ENCODE data around the gene PGM1.

Gene PGM1

DNA sequence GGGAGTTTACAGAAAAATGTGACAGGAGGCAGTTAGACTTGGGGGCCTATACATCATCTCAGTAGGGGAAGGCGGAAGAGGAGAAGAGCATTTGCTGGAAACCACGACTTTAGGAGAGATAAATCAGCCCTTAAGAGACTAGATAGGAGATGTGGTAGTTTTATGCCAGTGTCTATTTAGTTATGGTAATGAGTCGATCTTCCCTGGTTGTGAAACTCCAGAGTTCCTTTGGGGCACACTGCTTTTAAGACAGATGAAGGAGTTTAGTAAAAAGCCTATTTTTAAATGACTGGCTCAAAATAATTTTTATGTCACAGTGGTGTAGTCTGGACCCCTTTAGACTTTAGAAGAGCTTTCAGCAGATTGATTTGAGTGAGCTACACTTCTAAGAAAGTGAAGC, 7.8 kb downstream of the PGM1 start:
- no peak for DNase-seq (ENCODE audit: low read depth, low spot score)

DNA sequence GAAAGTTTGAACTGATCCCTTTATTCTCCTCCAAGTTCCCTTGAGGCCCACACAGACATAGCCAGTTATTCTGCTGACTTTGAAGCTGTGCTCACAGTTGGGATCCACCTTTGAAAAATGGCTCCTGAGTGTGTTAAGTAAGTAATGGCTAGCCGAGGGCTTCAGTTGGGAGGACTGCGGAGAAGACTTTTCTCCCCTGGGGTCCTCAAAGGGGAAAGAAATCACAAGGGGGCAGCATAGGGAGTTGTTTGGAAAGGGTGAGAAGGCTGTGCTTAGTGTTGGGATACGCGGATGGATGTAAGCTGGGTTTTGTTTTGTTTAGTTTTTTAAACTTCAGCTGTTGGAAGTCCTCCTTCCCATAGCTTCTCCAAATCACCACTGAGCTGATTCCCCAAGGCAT, 8.3 kb downstream of the PGM1 start:
- no peak for DNase-seq (ENCODE audit: low read depth, low spot score)

DNA sequence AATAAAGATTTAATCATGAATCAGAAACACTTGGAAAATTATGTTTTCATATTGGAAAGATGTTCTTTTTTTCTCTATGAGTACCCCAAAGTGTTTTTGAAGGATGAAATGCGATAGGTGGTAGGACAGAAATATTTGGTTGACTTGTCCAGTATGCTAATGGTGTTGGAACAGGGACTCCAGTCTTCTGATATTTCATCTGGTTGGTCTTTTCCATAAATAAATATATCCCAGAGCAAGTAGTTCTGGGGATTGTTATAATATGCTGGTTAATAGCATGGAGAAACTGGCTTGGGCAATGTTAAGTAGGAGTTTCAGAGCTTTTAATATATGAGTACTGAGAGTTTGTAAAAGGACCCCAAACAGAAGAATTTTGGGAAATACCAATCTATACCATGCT, 8.7 kb downstream of the PGM1 start:
- no peak for DNase-seq (ENCODE audit: low read depth, low spot score)

DNA sequence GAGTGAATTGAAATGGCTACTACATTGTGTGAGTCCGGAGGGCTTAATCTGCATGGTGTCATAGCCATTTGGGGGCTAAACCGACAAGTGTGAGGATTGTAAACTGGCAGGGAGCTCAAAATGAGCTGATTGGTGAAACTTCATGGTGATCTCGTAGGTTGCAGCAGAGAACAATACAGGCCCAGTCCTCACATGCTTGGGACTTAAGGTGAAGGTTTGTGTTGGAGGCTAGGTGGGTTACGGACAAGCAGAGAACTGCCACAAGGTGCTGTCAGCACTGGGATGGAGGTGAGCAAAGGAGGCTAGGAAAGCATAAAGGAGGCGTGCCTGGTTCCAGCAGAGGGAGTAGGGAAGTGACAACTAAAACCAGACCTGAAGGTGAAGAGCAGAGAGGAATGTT, 9.4 kb downstream of the PGM1 start:
- DNase-seq (ENCODE audit: low read depth, low spot score): no peak

DNA sequence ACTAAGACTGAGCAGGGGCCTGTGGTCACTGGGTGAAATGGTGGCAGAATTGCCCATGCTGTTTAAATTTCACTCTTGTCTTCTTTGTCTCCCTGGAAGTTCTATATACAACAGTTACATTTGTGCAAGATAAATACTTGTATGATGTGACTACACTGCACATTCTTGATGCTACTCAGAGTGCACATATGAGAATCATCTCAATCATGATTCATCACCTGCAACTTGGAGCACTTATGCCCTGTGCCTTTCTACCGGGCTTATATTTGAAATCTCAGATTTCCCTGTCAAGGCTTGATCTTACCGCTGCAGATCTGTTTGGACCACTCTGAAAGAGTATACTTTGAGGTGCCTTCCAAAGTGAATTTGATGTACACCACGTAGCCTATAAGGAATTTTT, 10.6 kb downstream of the PGM1 start:
- DNase-seq (ENCODE audit: low read depth, low spot score): no peak

DNA sequence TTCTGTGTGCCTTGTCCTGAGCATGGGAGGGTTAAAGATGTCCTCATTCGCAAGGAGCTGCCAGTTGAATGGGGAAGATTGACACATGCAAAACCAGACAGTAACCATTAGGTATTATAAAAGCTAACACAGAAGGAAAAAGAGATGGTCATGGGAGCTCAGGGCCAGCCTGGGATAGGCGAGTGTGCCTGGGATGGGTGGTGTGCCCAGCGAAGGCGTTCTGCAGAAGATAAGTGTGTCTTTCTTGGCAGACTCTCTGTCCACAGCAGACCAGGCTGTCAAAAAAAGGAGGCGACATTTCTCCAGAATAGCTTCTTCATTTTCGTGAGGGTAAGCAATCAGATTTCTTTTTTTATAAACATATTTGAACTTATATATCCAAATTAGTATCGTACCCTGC, 14.1 kb downstream of the PGM1 start:
- DNase-seq (ENCODE audit: low read depth, low spot score): no peak

DNA sequence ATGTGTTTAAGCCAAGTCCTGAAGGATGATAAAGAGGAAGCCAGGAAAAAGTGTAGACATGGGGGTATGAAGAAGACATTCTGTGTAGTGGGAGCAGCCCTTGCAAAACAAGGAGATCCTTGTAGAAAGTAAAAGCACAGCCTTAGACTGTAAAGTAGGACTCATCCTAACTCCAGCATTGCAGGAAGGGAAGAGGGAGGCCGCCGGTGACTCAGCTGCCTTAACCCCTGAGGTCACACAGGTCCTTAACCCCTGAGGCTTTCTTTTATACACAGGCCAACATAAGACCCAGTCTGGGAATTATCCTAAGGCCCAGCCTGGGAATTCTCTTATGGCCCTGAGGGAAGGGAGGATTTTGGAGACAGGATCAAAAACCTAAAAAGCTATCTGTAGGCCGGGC, 18.0 kb downstream of the PGM1 start:
- no peak for DNase-seq (ENCODE audit: low read depth, low spot score)

DNA sequence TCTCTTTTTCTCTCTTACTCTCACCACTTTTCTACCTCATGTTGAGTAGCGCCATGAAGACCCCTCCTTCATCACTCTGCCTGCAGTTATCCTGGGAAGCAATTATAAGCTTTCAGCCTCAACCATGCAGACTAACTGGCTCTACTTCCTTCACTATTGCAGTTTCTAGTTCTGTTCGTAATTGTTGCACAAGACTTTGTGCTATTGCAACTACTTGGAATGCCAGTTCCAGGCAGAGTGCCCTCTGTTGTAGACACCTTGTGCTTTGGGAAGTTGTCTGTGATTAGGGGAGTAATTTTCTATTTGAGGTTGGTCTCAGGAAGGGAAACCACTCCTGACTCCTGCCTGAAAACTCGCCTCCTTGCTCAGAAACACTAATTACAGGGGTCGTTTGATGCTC, 19.4 kb downstream of the PGM1 start:
- no peak for DNase-seq (ENCODE audit: low read depth, low spot score)

DNA sequence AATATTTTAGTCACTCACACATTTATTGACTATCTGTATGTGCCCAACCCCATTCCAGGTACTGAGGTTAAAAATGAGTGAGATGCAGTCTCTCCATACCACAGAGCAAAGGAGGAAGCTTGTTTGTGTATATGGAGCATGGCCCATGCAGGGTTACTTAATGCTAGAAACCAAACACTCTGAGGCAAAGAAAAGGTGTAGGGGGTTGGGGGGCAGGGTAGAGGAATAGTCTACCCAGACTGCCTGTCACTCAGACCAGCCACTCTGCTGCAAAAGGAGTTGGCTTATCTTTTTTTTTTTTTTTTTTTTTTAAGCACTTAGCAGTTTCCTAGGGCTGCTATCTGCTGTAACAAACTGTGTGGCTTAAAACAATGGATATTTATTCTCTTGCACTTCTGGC, 19.8 kb downstream of the PGM1 start:
- no peak for DNase-seq (ENCODE audit: low read depth, low spot score)

DNA sequence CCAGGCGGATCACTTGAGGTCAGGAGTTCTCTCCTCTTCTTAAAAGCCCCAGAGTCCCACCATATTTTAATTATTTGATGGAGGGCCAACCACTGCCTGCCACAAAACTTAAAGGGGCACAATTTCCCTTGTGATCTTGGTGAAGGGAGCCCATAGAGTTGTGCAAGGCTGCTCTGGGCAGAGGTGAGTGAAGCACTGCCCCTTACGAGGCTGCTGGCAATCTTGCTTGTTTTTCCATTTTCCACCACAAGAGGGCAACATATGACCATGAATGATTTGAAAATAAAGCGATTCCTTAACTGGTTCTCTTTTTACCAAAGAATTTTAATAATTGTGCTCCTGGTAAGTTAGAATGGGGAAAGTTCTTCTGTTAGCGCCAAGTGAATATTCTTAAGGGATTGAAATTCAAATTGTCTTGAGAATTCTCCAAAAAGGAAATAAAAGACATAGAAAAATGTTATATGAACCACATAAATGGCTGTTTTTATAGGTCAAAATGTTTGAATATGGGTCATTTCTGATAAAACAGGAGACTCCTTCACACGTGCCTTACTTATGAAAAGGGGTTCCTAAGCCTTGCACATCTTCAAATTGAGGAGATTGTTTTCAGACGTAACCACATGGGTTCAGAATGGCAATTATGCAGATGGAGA, 22.7 kb downstream of the PGM1 start:
- peak; percentile 60 for DNase-seq (ENCODE audit: low read depth, low spot score)

DNA sequence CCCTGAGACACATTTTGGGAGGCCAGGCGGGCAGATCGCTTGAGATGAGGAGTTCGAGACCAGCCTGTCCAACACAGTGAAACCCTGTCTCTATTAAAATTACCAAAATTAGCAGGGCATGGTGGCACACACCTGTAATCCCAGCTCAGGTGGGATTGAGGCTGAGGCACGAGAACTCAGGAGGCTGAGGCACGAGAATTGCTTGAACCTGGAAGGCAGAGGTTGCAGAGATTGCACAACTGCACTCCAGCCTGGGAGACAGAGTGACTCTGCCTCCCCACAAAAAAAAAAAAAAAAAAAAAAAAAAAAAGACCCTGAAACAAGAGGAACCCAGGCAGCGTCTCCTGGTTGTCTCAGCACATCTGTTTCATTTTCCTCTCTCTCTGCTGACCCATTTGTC, 24.2 kb downstream of the PGM1 start:
- DNase-seq (ENCODE audit: low read depth, low spot score): no peak

DNA sequence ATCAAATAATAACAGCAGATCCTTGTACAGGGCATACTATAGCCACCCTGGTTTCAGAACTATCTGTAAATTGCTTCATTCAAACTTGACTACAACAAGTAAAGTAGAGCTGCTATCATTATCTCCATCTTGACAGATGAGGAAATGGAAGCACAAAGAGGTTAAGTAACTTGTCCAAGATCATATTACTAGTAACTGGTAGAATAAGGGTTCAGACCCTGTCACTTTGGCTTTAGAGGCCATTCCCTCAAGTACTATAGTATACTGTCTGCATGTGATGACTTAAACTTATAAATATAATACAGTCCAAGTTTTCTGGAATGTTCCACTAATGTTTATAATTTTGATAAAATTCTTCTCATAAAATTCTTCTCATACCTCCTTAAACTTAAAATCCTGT, 24.8 kb downstream of the PGM1 start:
- DNase-seq (ENCODE audit: low read depth, low spot score): no peak

DNA sequence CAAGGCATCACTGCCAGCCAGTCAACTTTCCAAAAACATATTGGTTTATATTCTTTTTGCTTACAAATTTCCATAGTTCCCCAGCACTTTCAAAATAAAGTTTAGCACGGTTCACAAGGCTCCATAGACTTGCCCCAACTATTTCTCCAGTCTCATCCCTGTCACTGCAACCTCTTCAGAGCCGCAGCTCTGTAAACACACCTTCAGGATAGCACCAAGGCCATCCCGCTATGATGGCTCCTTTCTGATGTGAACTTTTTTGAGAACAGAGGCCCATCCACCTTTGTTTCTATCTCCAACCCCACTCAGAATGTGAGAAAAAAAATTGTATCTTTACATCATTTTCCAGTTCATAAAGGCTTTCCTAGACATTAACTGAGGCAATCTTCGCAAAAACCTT, 26.3 kb downstream of the PGM1 start:
- no peak for DNase-seq (ENCODE audit: low read depth, low spot score)

DNA sequence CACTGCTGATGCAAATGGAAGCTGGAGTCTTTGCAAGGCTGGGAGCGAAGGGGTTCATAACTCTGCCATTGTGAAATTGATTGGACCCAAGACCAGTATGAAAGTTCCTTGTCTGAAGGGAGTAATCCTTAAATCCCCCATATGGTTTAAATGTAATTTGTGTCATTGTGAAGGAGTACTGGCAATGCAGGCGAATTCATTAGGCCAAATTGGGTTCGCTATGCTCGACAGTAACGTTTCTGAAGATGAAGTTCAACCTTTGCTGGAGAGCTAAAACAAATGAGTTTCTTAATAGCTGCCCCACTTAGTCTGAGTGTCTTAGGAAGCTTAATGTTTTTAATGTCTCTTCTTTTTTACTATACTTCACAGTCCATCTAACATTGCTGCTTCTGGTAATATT, 27.5 kb downstream of the PGM1 start:
- no peak for DNase-seq (ENCODE audit: low read depth, low spot score)

DNA sequence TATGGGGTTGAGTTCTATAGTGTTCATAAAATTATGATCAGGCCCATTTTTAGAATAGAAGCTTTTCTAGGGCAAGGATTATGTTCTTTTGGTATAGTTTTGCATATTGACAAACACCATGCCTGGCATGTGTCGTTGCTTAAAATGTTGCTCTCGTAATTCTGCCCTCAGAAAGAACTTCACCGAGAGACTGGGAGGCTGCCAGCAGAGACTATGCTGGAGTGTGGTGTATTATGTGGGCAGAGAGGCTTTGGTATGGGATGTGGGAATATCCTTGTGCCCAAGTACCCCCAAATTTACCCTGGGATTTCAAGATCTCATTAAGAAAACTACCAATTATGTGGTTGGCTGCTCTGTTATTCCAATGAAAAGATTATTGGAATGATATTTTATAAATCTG, 27.9 kb downstream of the PGM1 start:
- no peak for DNase-seq (ENCODE audit: low read depth, low spot score)

DNA sequence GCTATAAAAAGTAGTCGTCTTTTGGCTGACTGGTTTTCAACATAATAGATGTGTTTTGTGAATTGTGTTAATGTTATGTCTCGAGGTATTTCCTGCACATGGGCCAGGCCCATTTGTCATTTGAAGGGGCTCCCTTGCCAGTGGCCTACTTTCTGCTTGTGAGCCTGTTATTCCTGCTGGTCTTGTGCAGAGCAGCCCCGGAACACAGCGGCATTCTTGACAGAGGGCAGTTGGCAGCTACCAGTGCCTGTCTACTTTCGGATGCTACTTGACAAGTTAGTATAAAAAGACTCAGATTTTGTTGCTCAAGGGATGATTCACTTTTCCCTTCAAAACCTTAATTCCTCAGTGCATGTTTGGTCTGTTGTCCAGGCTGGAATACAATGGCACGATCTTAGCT, 28.5 kb downstream of the PGM1 start:
- no peak for DNase-seq (ENCODE audit: low read depth, low spot score)

DNA sequence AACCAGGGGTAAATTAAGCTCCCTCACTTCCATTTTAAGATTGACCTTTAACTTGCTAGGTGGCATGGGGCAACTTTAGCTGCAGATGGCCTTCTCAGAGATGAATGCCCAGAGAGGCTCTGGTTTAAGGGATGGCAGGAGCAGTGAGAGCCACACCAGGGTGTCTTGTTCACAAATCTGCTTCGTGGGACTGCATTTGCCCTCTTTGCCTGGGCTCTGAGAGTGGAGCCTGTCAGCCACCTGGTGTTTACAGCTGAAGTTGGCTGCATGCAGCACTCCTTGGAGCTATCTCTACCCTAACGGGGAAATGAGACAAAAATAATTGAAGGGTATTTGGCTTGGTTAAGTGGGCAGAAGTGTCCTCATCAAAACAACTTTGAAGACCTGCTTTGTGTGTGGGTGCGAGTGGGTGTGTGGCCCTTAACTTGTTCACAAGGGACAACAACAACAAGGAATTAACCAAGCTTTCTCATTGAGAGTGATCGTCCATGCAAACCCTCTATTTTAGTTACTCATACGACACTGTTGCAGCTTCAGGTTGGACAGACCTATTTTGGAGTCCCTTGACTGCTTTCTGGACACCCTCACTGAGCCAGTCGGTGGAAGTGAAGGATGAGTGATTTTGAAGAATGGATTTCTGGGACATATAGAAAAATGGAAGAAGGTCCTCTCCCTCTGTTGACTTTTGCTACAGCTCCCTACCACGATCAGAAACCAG, 29.8 kb downstream of the PGM1 start:
- no peak for DNase-seq (ENCODE audit: low read depth, low spot score)

DNA sequence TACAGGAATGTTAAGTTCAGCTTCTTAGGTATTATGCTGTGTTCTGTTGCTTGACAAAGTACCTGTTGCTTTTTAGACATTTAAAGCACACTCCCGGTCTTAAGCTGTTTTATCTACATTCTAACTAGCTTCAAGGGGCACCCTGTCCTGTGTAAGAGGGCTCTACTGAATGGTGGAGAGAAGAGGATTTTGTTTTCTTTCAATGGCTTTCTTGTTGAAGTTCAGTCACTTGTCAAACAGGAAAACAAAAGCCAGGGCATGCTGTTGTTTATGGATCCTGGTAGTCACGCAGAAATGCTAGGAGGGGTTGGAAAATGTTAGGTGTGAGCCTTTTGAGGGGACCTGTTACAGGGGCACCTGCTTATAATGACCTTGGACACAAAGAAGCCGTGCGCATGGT, 30.7 kb downstream of the PGM1 start:
- no peak for DNase-seq (ENCODE audit: low read depth, low spot score)

DNA sequence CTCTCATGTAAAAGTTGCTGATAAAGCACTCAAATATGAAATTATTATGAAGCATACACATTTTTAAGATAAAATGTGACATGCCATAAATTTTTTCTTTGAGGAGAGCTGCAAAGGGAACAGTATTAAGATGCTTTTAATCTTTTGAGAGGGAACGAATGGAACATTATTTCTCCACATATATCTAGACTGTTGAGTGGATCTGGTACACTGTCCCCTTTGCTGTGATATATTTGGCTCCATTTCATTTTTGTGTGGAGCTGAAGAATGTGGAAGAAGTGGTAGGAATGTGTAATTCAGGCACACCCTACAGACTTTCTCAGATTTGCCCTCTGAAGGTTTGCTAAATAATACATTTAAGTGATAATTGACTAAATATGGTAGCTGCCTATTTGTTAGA, 31.7 kb downstream of the PGM1 start:
- DNase-seq (ENCODE audit: low read depth, low spot score): no peak

DNA sequence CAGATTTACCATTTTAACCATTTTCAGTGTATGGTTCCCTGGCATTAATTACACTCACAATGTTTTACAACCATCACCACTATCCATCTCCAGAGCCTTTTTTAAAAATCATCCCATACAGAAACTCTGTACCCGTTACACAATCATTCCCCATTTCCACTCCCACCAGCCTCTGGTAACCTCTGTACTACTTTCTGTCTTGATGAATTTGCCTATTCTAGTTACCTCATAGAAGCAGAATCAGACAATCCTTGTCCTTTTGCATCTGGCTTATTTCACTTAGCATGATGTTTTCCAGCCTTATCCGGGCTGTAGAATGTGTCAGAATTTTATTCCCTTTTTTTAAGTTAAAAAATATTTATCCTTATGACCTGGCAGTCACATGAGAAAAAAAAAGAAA, 33.0 kb downstream of the PGM1 start:
- no peak for DNase-seq (ENCODE audit: low read depth, low spot score)

DNA sequence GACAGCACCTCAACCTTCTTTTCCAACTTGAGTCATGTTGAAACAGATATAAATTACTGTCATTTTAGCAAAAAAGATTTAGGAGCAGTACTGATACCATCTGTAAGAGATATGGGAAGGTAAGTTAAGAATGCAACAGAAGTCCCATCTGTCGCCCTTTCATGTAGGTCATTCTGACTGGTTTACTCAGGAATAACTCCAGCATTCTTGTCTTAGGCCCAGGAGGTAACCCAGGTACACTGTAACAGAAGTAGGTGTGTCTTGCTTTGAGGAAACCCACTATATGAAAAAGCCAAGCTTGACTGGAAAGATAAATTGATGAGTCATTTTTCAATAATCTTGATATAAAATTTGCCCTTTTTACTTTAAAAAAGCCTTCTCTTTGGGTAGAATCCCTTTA, 35.4 kb downstream of the PGM1 start:
- no peak for DNase-seq (ENCODE audit: low read depth, low spot score)

DNA sequence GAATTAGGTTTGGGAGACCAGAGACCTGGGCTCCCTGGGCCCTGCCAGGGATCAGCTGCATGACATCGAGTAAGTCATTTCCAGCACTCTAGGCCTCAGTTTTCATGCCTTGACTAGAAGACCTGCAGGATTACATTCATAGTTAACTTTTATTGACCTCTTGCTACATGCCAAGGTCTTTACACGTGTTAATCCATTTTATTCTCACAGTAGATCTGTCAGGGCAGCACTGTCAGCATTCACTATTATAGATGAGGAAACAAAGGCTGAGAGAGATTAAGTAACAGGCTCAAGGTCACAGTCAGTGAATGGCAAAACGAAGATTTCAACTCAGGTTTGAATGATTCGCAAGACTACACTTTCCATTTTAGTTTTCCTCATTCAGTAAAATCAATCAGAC, 37.0 kb downstream of the PGM1 start:
- no peak for DNase-seq (ENCODE audit: low read depth, low spot score)

DNA sequence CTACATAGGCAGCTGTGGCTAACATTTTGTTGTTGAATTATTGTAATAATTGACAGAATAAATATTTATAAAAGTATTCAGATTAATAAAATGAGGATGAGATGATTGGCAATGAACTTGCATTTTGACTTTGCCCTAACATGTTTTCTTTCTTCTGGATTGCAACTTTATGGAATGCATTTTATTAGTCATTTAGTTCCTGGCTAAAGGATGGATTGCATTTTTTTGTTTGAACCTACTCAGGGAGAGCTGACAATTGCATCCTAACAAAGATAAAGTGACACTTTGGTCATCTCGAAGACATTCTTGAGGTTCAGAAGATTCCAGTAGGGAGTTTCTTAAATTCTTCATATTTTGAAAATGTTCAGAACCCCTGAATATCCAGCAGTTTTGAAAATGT, 37.5 kb downstream of the PGM1 start:
- DNase-seq (ENCODE audit: low read depth, low spot score): no peak

DNA sequence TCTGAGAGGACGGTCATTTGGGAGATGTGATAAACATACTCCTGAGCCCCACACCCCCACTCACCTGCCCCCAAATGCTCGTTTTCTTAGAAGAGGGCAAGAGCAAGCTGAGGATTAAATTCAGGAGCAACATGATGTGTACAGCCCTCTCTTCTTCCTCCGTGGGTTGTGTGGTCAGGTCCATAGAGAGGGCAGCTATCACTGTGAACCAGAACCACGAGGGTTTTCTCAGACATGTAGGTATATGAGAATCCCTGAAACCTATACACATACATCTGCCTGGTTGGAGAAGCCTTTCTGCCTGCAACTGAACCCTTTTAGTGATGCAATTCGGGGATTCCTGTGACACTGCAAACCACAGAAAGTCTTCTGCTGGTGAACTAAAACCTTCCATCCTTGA, 38.9 kb downstream of the PGM1 start:
- DNase-seq (ENCODE audit: low read depth, low spot score): no peak
